HepG2 (cell line): ENCODE results near the gene MAPK11. TPM values are rescaled to one million over a fixed set of nuclear protein-coding genes. Genes with fewer than 3 reads are reported as not detected.
A peak's percentile ranks its signal among the peaks of the same experiment; 100 is the strongest.

Source experiments
- ATF7-NPFF ChIP-seq: sonication (generic); formaldehyde crosslinking; IDR thresholded peaks from 2 replicates; pipeline ENCODE4 v1.8.1; 2023; ENCODE audit warnings: mild to moderate bottlenecking, low read depth, missing genetic modification reagents, moderate library complexity
- CHD4 ChIP-seq: fragments of 200-600 bp; sonication (generic); IDR thresholded peaks from 2 replicates; pipeline ENCODE4 v1.7.0; 2017; ENCODE audit warnings: mild to moderate bottlenecking, low read length, borderline replicate concordance
- EP300 ChIP-seq, 3 experiments: sonication (generic) in 1 of 3; formaldehyde crosslinking in 1 of 3; IDR thresholded peaks; 2 replicates each; pipeline versions ENCODE4 v1.5.1 to v1.6.1; 2011 to 2020; ENCODE audit warnings: low read depth in 2 of 3, low read length in 2 of 3, borderline replicate concordance in 1 of 3, improper control_type of control experiment in 1 of 3, mild to moderate bottlenecking in 1 of 3, missing genetic modification reagents in 1 of 3, moderate library complexity in 1 of 3
- GFI1 ChIP-seq: sonication (generic); formaldehyde crosslinking; IDR thresholded peaks from 2 replicates; pipeline ENCODE4 v1.5.0; 2020; ENCODE audit warnings: missing genetic modification reagents, mild to moderate bottlenecking, borderline replicate concordance
- GLI4 ChIP-seq: sonication (generic); formaldehyde crosslinking; IDR thresholded peaks from 2 replicates; pipeline ENCODE4 v1.5.1; 2020; ENCODE audit warnings: missing genetic modification reagents, mild to moderate bottlenecking, moderate library complexity, borderline replicate concordance
- HMGA1 ChIP-seq: sonication (generic); formaldehyde crosslinking; conservative IDR thresholded peaks from 2 replicates; pipeline ENCODE4 v1.4.0; 2020; ENCODE audit warnings: missing genetic modification reagents
- ISL2 ChIP-seq: sonication (generic); formaldehyde crosslinking; IDR thresholded peaks from 2 replicates; pipeline ENCODE4 v1.5.0; 2020; ENCODE audit warnings: missing genetic modification reagents
- JUN ChIP-seq: sonication (generic); formaldehyde crosslinking; IDR thresholded peaks from 2 replicates; pipeline ENCODE4 v1.4.0; 2020; ENCODE audit warnings: mild to moderate bottlenecking, missing genetic modification reagents
- RBM22 ChIP-seq: fragments of 200-400 bp; formaldehyde crosslinking; optimal IDR thresholded peaks from 2 replicates; pipeline ENCODE3; 2017; ENCODE audit warnings: mild to moderate bottlenecking, low read length, moderate library complexity
- RELA ChIP-seq: sonication (generic); formaldehyde crosslinking; IDR thresholded peaks from 2 replicates; pipeline ENCODE4 v1.4.0; 2020; ENCODE audit warnings: missing genetic modification reagents
- REPIN1 ChIP-seq: sonication (generic); formaldehyde crosslinking; IDR thresholded peaks from 2 replicates; pipeline ENCODE4 v1.8.0; 2022; ENCODE audit warnings: missing genetic modification reagents, low read depth, mild to moderate bottlenecking, borderline replicate concordance
- SOX5 ChIP-seq: IDR thresholded peaks from 2 replicates; pipeline ENCODE4 v1.6.1; 2016; ENCODE audit warnings: borderline replicate concordance
- SP5 ChIP-seq: IDR thresholded peaks from 2 replicates; pipeline ENCODE4 v1.6.1; 2016; ENCODE audit warnings: low read depth, borderline replicate concordance
- ZNF101 ChIP-seq: sonication (generic); formaldehyde crosslinking; IDR thresholded peaks from 2 replicates; pipeline ENCODE4 v1.4.0; 2020; ENCODE audit warnings: mild to moderate bottlenecking, low read depth, missing genetic modification reagents, borderline replicate concordance
- ZNF136 ChIP-seq: sonication (generic); formaldehyde crosslinking; IDR thresholded peaks from 2 replicates; pipeline ENCODE4 v1.8.1; 2022; ENCODE audit warnings: low read depth, mild to moderate bottlenecking, moderate library complexity, missing genetic modification reagents
- ZNF331 ChIP-seq: sonication (generic); formaldehyde crosslinking; IDR thresholded peaks from 2 replicates; pipeline ENCODE4 v1.4.0; 2020; ENCODE audit warnings: missing genetic modification reagents
- ZNF343 ChIP-seq: sonication (generic); formaldehyde crosslinking; IDR thresholded peaks from 2 replicates; pipeline ENCODE4 v1.4.0; 2020; ENCODE audit warnings: mild to moderate bottlenecking, missing genetic modification reagents
- ZNF567 ChIP-seq: sonication (generic); formaldehyde crosslinking; IDR thresholded peaks from 2 replicates; pipeline ENCODE4 v1.8.1; 2023; ENCODE audit warnings: mild to moderate bottlenecking, missing genetic modification reagents, borderline replicate concordance
- ZNF660 ChIP-seq: sonication (generic); formaldehyde crosslinking; IDR thresholded peaks from 2 replicates; pipeline ENCODE4 v1.5.1; 2020; ENCODE audit warnings: mild to moderate bottlenecking, low read depth, missing genetic modification reagents, borderline replicate concordance
- ZNF772 ChIP-seq: sonication (generic); formaldehyde crosslinking; IDR thresholded peaks from 2 replicates; pipeline ENCODE4 v1.5.0; 2020; ENCODE audit warnings: mild to moderate bottlenecking, missing genetic modification reagents
- ZNF891 ChIP-seq: sonication (generic); formaldehyde crosslinking; IDR thresholded peaks from 2 replicates; pipeline ENCODE4 v1.5.0; 2020; ENCODE audit warnings: mild to moderate bottlenecking, missing genetic modification reagents
- polyA plus RNA-seq, 8 experiments: library from polyadenylated mRNA; depleted of rRNA in 3 of 8; stranded (reverse) in 7 of 8; unstranded in 1 of 8; fragments of >200 nt; fragmentation: Illumina TruSeq in 4 of 8; extraction: Trizol in 4 of 8; gene quantifications; 2 replicates each; pipeline versions ENCODE4 v1.2.1 to v1.2.3, GENCODE V29; 2011 to 2016; ENCODE audit warnings: low read depth in 4 of 8, missing spikeins in 1 of 8, mixed read lengths in 1 of 8; ENCODE audit not compliant: insufficient read depth in 1 of 8
- total RNA-seq, 5 experiments: library from RNA; depleted of rRNA; stranded (reverse); fragments of >200 nt; fragmentation: Illumina TruSeq; extraction: Trizol; gene quantifications; 2 replicates each; pipeline ENCODE4 v1.2.3, GENCODE V29; 2016; ENCODE audit warnings: low read depth in 1 of 5
- TF ChIP-seq, protein P1 (sequence below): IDR thresholded peaks from 2 replicates; pipeline ENCODE4 v1.6.1; 2016; ENCODE audit warnings: missing compliant biosample characterization, missing genetic modification reagents, borderline replicate concordance
- TF ChIP-seq, protein P2 (sequence below): sonication (generic); formaldehyde crosslinking; IDR thresholded peaks from 2 replicates; pipeline ENCODE4 v1.5.1; 2020; ENCODE audit warnings: mild to moderate bottlenecking, missing genetic modification reagents, borderline replicate concordance

Gene MAPK11
- total and polyA plus RNA-seq, 2 of the 13 experiments (the other 11 are each of a cell fraction or from before 2014, with no cell fraction given): 0.15 to 0.17 TPM

DNA sequence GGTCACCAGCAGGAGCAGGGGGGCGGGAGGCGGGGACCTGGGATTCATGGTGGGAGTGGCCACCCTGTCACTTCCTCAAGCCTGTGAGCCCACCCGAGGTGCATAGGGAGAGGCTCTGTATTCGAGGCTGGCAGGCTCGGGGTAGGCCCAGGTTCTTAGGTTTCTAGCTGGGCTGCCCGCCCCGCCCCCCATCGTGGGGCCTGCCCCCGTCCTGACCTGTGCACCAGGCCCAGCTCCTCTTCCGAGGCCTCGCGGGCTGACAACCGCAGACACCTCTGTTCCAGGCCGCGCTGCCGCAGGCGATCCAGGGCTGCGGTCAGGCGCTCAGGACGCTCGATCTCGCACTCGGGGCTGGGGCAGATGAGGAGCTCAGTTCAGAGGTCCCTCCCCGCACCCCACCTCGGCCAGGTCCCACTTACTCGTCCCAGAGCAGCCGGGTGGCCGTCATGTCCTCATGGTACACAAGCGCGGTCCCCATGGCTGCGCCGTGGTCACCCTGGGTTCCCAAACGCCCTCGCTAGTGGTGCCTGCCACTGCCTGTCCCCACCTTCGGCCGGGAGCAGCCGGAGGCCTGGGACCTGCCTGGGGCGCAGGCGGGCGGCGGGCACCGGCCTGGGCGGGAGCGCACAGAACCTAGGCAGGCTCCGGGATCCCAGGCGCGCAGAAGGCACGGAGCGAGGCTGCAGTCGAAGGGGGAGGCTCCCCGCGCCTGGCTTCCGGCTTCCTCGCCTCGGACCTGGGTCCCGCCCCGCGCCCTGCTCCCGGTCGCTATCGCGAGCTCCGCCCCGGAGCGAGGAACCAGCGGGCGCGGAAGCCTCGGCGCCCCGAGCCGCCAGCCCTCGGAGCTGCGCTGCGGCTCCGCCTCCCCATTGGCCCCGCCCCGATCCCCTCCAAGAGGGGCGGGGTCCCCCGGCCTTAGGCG is 19.4 kb downstream of the MAPK11 start, which contains the start of gene HDAC10 (continued):
- TF ChIP-seq EP300 (IDR thresholded peaks at IDR 0.05; ENCODE audit: low read depth in 2 of 2, low read length in 2 of 2) (no peak), EP300 (CRISPR knock-in tag; IDR thresholded peaks at IDR 0.05; ENCODE audit: borderline replicate concordance) (no peak), ZNF101 (CRISPR knock-in tag) (no peak), SP5 (CRISPR knock-in tag) (peak; percentile 46; the same call in 1 of the 2 replicates), ZNF660 (CRISPR knock-in tag) (no peak), CHD4 (no peak), ZNF343 (CRISPR knock-in tag) (0 out of 2 replicates have a peak, but pooled peaks have one; percentile 79), ATF7-NPFF (CRISPR knock-in tag) (peak; percentile 72; the same call in 1 of the 2 replicates), GFI1 (CRISPR knock-in tag) (peak; percentile 5; the same call in 1 of the 2 replicates), ZNF567 (CRISPR knock-in tag) (0 out of 2 replicates have a peak, but pooled peaks have one; percentile 57), ZNF772 (CRISPR knock-in tag) (peak; percentile 28; the same call in 1 of the 2 replicates), ZNF331 (CRISPR knock-in tag) (peak; percentile 8; the same call in 1 of the 2 replicates), RBM22 (no peak), SOX5 (CRISPR knock-in tag) (no peak), ZNF891 (CRISPR knock-in tag) (peak; percentile 78), ZNF136 (CRISPR knock-in tag) (peak; percentile 18; the same call in 1 of the 2 replicates), RELA (CRISPR knock-in tag) (no peak), GLI4 (no peak), JUN (CRISPR knock-in tag) (no peak), ISL2 (no peak), HMGA1 (CRISPR knock-in tag) (no peak), REPIN1 (CRISPR knock-in tag) (no peak)
- TF ChIP-seq, protein P1, sequence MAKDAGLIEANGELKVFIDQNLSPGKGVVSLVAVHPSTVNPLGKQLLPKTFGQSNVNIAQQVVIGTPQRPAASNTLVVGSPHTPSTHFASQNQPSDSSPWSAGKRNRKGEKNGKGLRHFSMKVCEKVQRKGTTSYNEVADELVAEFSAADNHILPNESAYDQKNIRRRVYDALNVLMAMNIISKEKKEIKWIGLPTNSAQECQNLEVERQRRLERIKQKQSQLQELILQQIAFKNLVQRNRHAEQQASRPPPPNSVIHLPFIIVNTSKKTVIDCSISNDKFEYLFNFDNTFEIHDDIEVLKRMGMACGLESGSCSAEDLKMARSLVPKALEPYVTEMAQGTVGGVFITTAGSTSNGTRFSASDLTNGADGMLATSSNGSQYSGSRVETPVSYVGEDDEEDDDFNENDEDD (CRISPR knock-in tag): no peak
- TF ChIP-seq, protein P2, sequence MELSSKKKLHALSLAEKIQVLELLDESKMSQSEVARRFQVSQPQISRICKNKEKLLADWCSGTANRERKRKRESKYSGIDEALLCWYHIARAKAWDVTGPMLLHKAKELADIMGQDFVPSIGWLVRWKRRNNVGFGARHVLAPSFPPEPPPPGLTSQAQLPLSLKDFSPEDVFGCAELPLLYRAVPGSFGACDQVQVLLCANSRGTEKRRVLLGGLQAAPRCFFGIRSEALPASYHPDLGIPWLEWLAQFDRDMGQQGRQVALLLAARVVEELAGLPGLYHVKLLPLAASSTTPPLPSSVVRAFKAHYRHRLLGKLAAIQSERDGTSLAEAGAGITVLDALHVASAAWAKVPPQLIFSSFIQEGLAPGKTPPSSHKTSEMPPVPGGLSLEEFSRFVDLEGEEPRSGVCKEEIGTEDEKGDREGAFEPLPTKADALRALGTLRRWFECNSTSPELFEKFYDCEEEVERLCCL: no peak
